Body of pancreas (tissue), 4 donors: Measurements from ENCODE around the gene ME3. TPM values are rescaled to one million over a fixed set of nuclear protein-coding genes. Genes with fewer than 3 reads are reported as not detected.

Experiments used
- ATAC-seq: fragments of 150-250 bp; one replicate; pipeline ENCODE4 v1.9.1; 2016
- DNase-seq, 4 donors: peaks; one replicate each; pipeline ENCODE4 v3.0.0-alpha.2; 2019
- H3K27ac ChIP-seq, 4 donors: fragments of 200-600 bp; sonication (generic); 1 replicate in 3 of 4; 2 replicates in 1 of 4; pipeline versions ENCODE4 v1.5.1 to v1.6.1; 2016 to 2019; ENCODE audit warnings: mild to moderate bottlenecking in 1 of 4, mixed read lengths in 1 of 4, moderate library complexity in 1 of 4
- H3K27me3 ChIP-seq, 2 donors: fragments of 200-600 bp; sonication (generic); one replicate each; pipeline ENCODE4 v1.6.0; 2016; ENCODE audit warnings: mild to moderate bottlenecking in 1 of 2
- H3K36me3 ChIP-seq, 2 donors: fragments of 200-600 bp; sonication (generic); replicated peaks in 1 of 2; 2 replicates each; pipeline ENCODE4 v1.5.1; 2016; ENCODE audit warnings: low read depth in 2 of 2; ENCODE audit not compliant: insufficient read depth in 1 of 2
- H3K4me1 ChIP-seq: fragments of 200-600 bp; sonication (generic); one replicate; pipeline ENCODE4 v1.6.0; 2016
- H3K4me3 ChIP-seq, 2 donors: fragments of 200-600 bp; sonication (generic); 1 replicate in 1 of 2; 2 replicates in 1 of 2; pipeline ENCODE4 v1.5.1; 2016 to 2019
- H3K9me3 ChIP-seq, 3 donors: fragments of 200-600 bp; sonication (generic); 1 replicate in 2 of 3; 2 replicates in 1 of 3; pipeline ENCODE4 v1.5.1; 2016
- CTCF ChIP-seq, 7 experiments: fragments of 450-650 bp in 4 of 7; fragments of 200-600 bp in 3 of 7; sonication (generic) in 3 of 7; IDR thresholded peaks; one replicate each; pipeline ENCODE4 v1.5.1; 2016 to 2019; ENCODE audit warnings: antibody characterized with exemption in 7 of 7
- POLR2A ChIP-seq, 3 donors: fragments of 450-650 bp; IDR thresholded peaks; one replicate each; pipeline ENCODE4 v1.6.1; 2016; ENCODE audit warnings: antibody characterized with exemption in 3 of 3, mild to moderate bottlenecking in 2 of 3
- WGBS, 2 donors: methylation state at CpG; one replicate each; pipeline ENCODE4 v1.1.5; 2017; 5-methylcytosine and 5-hydroxymethylcytosine counted together
- intact Hi-C: fragments of 100-400 bp; cut with DNase I; formaldehyde crosslinking; loops from one replicate; pipeline ENCODE4 v1.15.1; 2023
- total RNA-seq, 2 donors: library from RNA; depleted of rRNA; stranded (reverse); fragments of >200 nt; gene quantifications; one replicate each; pipeline ENCODE4 v1.1.0, GENCODE V29; 2016

ME3 gene
- total RNA-seq, 2 donors from 2014 or later, result 20.8 to 54.7 TPM

- Histone ChIP-seq H3K27me3 (no peaks in the 10 kb centered on the region), H3K9me3 (no peaks in the 10 kb centered on the region), H3K4me3 (no peak overlapping the region), H3K36me3 (peaks cover 0 to 2% of the 10 kb centered on the region in 2 donors), H3K4me1 (no peaks in the 10 kb centered on the region), H3K27ac (no peak overlapping the region)
- WGBS, 2 donors, result 89 to 95% methylated on average over 5 of the region's 5 CpGs
- ATAC-seq, result no peak
- intact Hi-C loops, result no loop called here
- no peak for TF ChIP-seq CTCF (IDR thresholded peaks at IDR 0.05)
- TF ChIP-seq POLR2A (IDR thresholded peaks at IDR 0.05), result no peak
- no peak for DNase-seq
Observed at GRCh38 chr11:86449993-86450629, 222.3 kb downstream of the ME3 start.

DNA sequence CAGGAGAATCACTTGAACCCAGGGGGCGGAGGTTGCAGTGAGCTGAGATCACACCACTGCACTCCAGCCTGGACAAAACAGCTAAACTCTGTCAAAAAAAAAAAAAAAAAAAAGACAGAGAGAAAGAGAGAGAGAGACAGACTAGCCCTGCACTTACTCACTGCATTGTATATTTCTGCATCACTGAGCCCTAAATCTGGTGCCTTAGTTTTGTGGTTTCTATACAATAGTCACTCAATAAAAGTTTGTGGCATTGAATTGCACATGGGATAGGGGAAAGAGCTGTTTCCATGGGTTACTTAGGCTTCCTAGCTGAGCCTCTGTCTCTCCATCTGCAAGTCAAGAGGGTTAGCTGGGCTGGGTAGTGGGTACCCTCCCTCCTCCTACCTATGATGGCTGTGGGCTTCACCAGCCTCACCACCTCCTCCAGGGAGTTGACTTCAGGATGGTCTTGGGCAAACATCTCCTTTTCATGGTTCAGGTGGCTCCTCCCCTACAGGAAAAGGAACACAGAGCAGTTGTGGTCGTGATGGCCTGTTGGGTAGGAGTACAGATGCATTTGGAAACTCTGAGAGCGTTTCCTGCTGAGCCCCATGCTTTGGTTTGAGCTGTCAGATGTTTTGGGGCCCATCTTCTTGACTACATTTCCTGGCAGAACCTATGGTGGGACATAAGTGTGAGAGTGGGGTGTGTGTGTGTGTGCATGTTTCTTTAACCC, 224.5 kb downstream of the ME3 start:
- no peaks in the 10 kb centered on the region for H3K4me1 ChIP-seq
- intact Hi-C loops, result no loop called here
- no peak overlapping the region for H3K27ac ChIP-seq
- no peak for DNase-seq
- no peak for ATAC-seq
- 79 to 89% methylated on average over 3 of the region's 3 CpGs for WGBS, 2 donors
- H3K4me3 ChIP-seq, result no peak overlapping the region
- peaks cover 0 to 4% of the 10 kb centered on the region in 2 donors for H3K36me3 ChIP-seq
- no peaks in the 10 kb centered on the region for H3K27me3 ChIP-seq
- TF ChIP-seq CTCF (IDR thresholded peaks at IDR 0.05), result no peak
- no peak for TF ChIP-seq POLR2A (IDR thresholded peaks at IDR 0.05)
- no peaks in the 10 kb centered on the region for H3K9me3 ChIP-seq

- 92 to 95% methylated on average over 12 of the region's 12 CpGs for WGBS, 2 donors
- no peaks in the 10 kb centered on the region for H3K27me3 ChIP-seq
- intact Hi-C loops, result no loop called here
Observed at GRCh38 chr11:86446924-86447285, 225.5 kb downstream of the ME3 start.

GRCh38 chr11:86446163-86446923, 226.1 kb downstream of the ME3 start:
- Histone ChIP-seq H3K4me1 (no peaks in the 10 kb centered on the region), H3K9me3 (no peaks in the 10 kb centered on the region), H3K36me3 (peaks cover 0 to 4% of the 10 kb centered on the region in 2 donors), H3K27me3 (no peaks in the 10 kb centered on the region), H3K4me3 (no peak overlapping the region), H3K27ac (no peak overlapping the region)
- ATAC-seq (no peak), DNase-seq (no peak)
- TF ChIP-seq CTCF (IDR thresholded peaks at IDR 0.05) (no peak), POLR2A (IDR thresholded peaks at IDR 0.05) (no peak)
- 91 to 95% methylated on average over 8 of the region's 8 CpGs for WGBS, 2 donors
- intact Hi-C loops, result no loop called here

More at GRCh38 chr11:86446924-86447285, 225.5 kb downstream of the ME3 start:
- H3K4me3 ChIP-seq, result no peak overlapping the region
- no peaks in the 10 kb centered on the region for H3K4me1 ChIP-seq
- no peak for TF ChIP-seq POLR2A (IDR thresholded peaks at IDR 0.05)
- no peak for TF ChIP-seq CTCF (IDR thresholded peaks at IDR 0.05)
- DNase-seq (no peak), ATAC-seq (no peak)
- H3K36me3 ChIP-seq, result peaks cover 0 to 4% of the 10 kb centered on the region in 2 donors
- no peaks in the 10 kb centered on the region for H3K9me3 ChIP-seq
- H3K27ac ChIP-seq, result no peak overlapping the region
